ENCODE results near the gene LCN15.
"Not testable (repeated sequence)": the region's sequence is repeated elsewhere in the genome, so short reads cannot be mapped to it uniquely, and the experiment has no call there.

The LCN15 gene

DNA sequence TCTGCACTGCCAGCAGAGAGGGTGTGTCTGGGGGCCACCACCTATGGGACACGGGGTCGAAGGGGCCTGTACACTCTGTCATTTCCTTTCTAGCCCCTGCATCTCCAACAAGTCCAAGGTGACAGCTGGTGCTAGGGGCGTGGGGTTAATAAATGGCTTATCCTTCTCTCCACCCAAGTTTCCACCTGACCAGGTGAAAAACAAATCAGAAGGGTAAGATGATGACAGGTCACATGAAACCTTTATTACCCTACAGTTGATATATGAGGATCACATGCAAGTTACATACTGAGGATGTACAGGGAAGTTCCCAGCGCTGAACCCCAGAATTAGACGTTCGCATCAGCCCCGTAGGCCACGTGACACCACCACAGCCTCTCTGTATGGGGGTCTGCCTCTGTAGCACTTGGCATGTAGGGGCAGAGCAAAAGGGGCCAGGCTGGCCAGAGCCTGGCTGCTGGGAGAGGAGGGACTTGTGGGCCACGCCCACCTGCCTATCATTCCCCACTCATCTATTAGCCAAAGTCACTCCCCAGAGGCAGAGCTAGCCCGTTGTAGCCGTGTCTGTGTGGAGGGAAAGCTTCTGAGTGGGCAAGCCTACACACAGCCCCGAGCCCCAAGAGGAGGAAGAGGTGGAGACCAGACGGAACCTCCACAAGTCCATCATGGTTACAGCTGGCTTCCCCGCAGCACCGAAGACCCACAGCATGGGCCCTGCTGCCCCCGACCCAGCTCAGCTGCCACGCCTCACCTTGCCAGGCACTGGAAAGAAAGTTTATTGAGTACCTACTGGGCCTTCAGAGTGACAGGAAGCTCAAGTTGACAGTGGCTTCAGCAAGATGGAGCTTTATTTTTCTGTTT lies 29.0 kb upstream of the LCN15 start:
- no peak for DNase-seq

GRCh38 chr9:136792321-136793085 lies 28.2 kb upstream of the LCN15 start:
- no peak for DNase-seq

- peak; percentile 46 for DNase-seq
Measured at GRCh38 chr9:136791516-136792276, 27.4 kb upstream of the LCN15 start.

- peak; percentile 98 for DNase-seq
Measured at GRCh38 chr9:136790640-136791515, 26.6 kb upstream of the LCN15 start, which contains the start of gene TMEM141. TMEM141 (plus strand) TSS chr9:136791344; CDS start chr9:136791371, 27 bp downstream.

- no peak for DNase-seq
Measured at GRCh38 chr9:136789523-136789937, 25.2 kb upstream of the LCN15 start.

GRCh38 chr9:136788644-136789522 lies 24.6 kb upstream of the LCN15 start:
- DNase-seq = not testable (repeated sequence)

DNA sequence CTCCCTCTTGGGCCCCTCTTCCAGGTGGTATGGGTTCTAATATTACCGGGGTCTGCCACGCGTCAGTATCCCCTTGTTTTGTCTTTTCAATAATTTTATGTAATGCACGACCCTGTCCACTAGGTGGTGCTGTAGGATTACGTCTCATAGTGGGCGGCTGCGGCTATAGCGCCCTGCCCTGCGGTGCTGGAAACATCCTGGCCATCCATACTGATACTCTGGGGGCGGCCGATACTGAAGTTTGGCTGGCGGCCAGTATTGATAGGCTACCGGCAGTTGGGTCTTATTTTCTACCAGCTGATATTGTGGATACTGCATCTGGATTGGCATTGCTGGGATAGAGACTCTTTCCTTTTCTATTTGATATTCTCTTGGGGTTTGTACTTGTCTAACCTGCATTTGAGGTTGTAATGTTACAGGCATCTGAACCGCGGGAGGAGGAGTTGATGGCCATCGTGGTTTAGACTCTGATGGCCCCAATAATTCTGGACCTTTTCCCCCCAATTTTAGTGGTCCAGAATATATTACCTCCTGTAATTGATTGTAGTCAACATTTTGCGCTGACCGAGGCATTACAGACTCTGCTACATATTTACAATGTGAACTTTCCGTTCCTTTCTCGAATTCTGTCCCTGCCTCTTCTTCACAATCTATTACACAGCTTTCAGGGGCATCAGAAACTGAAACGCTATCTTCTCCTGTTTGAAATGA lies 23.5 kb upstream of the LCN15 start:
- DNase-seq = peak; percentile 87

DNA sequence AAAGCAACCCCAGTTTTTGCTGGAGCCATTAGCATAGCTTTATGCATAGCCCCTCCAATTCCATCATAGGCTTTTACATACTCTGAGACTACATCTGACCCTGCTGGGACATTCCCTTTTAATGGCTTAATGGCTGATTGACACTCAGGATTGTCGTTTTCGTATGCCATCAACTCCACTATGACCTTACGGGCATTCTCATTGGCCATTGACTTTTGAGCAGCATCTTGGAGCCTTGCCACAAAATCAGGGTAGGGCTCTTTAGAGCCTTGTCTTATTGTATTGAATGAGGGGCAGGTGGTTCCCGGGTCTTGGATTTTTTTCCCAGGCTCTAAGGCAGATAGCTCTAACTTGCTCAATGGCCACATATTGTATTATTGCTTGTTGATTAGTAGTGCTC lies 22.7 kb upstream of the LCN15 start:
- not testable (repeated sequence) for DNase-seq

DNA sequence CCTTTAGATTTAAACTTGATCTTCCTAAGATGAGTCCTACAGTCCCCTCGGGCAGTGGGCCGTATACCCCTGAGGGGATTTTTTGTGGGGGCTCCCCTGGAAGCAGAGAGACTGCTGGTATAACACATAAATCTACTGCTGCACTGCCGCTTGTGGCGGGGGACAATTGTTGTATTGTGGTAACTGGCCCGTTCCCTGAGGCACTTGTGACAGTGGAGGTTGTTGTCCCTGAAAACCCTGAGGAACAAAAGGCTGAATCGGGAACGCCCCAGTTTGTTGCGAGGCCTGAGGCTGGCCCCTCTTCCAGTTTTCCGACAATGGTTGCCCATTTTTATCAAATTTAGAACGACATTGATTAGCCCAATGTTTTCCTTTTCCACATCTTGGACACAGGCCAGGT lies 22.1 kb upstream of the LCN15 start:
- DNase-seq = no peak

DNA sequence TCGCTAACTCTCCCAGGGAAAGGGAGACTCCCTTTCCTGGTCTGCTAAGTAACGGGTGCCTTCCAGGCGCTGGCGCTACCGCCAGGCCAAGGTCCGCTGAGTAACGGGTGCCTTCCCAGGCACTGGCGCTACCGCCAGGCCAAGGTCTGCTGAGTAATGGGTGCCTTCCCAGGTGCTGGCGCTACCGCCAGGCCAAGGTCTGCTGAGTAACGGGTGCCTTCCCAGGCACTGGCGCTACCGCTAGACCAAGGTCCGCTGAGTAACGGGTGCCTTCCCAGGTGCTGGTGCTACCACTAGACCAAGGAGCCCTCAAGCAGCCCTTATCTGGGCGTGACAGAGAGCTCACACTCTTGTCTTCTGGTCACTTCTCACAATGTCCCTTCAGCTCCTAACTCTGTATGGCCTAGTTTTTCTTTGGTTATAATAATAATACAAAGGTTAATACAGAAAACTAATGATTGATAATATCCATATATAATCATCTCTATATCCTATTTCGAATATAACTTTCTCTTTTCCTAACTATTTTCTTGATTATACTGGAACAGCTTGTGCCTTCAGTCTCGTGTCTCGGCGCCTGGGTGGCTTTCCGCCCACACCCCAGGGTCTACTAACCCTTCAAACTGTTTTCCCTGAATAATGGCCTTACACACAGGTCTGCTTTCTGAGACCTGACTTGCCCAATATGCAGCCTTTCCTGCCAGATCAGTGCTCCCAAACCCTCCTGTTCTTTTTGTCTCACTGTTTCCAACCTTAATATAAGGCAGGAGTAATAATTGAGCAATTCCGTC lies 21.4 kb upstream of the LCN15 start:
- not testable (repeated sequence) for DNase-seq

DNA sequence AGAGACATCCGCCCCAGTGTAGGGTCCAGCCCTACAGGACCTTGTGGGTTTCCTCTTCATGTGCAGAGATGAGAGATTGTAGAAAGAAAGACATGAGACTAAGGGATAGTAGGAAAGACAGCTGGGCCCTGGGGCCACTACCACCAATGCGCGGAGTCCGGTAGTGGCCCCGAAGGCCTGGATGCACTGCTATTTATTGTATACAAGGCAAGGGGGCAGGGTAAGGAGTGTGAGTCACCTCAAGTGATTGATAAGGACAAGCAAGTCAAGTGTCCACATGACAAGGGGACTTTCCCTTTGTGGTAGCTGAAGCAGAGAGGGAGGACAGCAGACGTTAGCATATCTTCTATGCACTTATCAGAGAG lies 20.7 kb upstream of the LCN15 start:
- no peak for DNase-seq

- DNase-seq = peak; percentile 24
Measured at GRCh38 chr9:136784249-136784996, 20.1 kb upstream of the LCN15 start.

GRCh38 chr9:136782452-136782851 lies 18.1 kb upstream of the LCN15 start:
- peak; percentile 42 for DNase-seq

DNA sequence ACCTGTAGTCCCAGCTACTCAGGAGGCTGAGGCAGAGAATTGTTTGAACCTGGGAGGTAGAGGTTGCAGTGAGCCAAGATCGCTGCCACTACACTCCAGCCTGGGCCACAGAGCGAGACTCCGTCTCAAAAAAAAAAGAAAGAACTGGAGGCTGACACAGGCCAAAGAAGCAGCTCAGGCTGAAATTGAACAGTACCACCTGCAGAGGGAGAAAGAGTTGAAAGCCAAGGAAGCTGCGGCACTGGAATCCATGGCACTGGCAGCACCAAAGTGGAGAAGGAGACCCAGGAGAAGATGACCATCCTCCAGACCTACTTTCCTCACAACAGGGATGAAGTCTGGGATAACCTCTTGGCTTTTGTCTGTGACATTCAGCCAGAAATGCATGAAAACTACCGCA lies 15.5 kb upstream of the LCN15 start:
- no peak for DNase-seq

GRCh38 chr9:136777359-136777758 lies 13.0 kb upstream of the LCN15 start:
- DNase-seq = no peak

- DNase-seq = no peak
Measured at GRCh38 chr9:136776947-136777346, 12.6 kb upstream of the LCN15 start.

- DNase-seq = no peak
Measured at GRCh38 chr9:136775191-136775590, 10.9 kb upstream of the LCN15 start.

- no peak for DNase-seq
Measured at GRCh38 chr9:136774416-136775045, 10.2 kb upstream of the LCN15 start.

All from NCI-H510A treated with DMSO at 0.1 percent for 48 hours (cell line).